HG03469 (cell line): ENCODE measurements around the gene MCTP1.

Source experiments
- ATAC-seq: cut with Tn5 transposase; IDR thresholded peaks from one replicate; pipeline ENCODE4 v1.9.1; 2021; ENCODE audit warnings: mild to moderate bottlenecking, moderate library complexity, moderate number of reproducible peaks; ENCODE audit not compliant: unreplicated experiment

MCTP1 gene

GRCh38 chr5:94674490-94675382 lies 610.2 kb downstream of the MCTP1 start:
- ATAC-seq: no peak

GRCh38 chr5:94672746-94673145 lies 612.1 kb downstream of the MCTP1 start:
- no peak for ATAC-seq

GRCh38 chr5:94670726-94671125 lies 614.2 kb downstream of the MCTP1 start:
- no peak for ATAC-seq

- no peak for ATAC-seq
Observed at GRCh38 chr5:94667937-94668336, 617.0 kb downstream of the MCTP1 start.

- ATAC-seq: no peak
Observed at GRCh38 chr5:94661086-94661485, 623.8 kb downstream of the MCTP1 start.

- no peak for ATAC-seq
Observed at GRCh38 chr5:94660506-94660905, 624.4 kb downstream of the MCTP1 start.

- no peak for ATAC-seq
Observed at GRCh38 chr5:94658272-94658671, 626.6 kb downstream of the MCTP1 start.
